H1 (cell line): ENCODE measurements around the gene SFRP2.

Experiments
- ASH2L ChIP-seq: fragments of 200-600, 300-600 bp; sonication (generic); IDR thresholded peaks from one replicate; pipeline ENCODE4 v1.7.1; 2017; ENCODE audit warnings: low read length
- ATF2 ChIP-seq: IDR thresholded peaks from 2 replicates; pipeline ENCODE4 v1.6.1; 2012; ENCODE audit warnings: low read length, inconsistent platforms
- ATF3 ChIP-seq: IDR thresholded peaks from 2 replicates; pipeline ENCODE4 v1.6.1; 2011; ENCODE audit warnings: low read depth, mild to moderate bottlenecking, low read length; ENCODE audit not compliant: insufficient read depth
- CTCF ChIP-seq, 3 experiments: IDR thresholded peaks; 1 replicate in 2 of 3; 2 replicates in 1 of 3; pipeline versions ENCODE4 v1.5.1 to v1.6.1; 2011; ENCODE audit warnings: low read length in 3 of 3, mild to moderate bottlenecking in 3 of 3, inconsistent platforms in 2 of 3, low read depth in 1 of 3, moderate library complexity in 1 of 3; ENCODE audit not compliant: insufficient read depth in 1 of 3; ENCODE audit errors: control extremely low read depth in 1 of 3
- EP300 ChIP-seq, 2 experiments: IDR thresholded peaks; 1 replicate in 1 of 2; 2 replicates in 1 of 2; pipeline ENCODE4 v1.6.1; 2011 to 2012; ENCODE audit warnings: low read depth in 2 of 2, low read length in 2 of 2, mild to moderate bottlenecking in 2 of 2, borderline replicate concordance in 1 of 2, inconsistent platforms in 1 of 2, moderate library complexity in 1 of 2
- GABPA ChIP-seq: IDR thresholded peaks from 2 replicates; pipeline ENCODE4 v1.6.1; 2011; ENCODE audit warnings: mild to moderate bottlenecking, low read length, moderate library complexity, borderline replicate concordance; ENCODE audit not compliant: insufficient read depth
- HDAC6 ChIP-seq: IDR thresholded peaks from one replicate; pipeline ENCODE4 v1.7.1; 2012; ENCODE audit warnings: low read depth, mild to moderate bottlenecking, inconsistent platforms, low read length, moderate library complexity
- KDM5A ChIP-seq: fragments of 200-600 bp; IDR thresholded peaks from 2 replicates; pipeline ENCODE4 v1.7.1; 2012; ENCODE audit warnings: mild to moderate bottlenecking, low read length, inconsistent platforms, mixed read lengths
- POLR2A ChIP-seq, 2 experiments: IDR thresholded peaks; 1 replicate in 1 of 2; 2 replicates in 1 of 2; pipeline ENCODE4 v1.6.1; 2011; ENCODE audit warnings: low read depth in 2 of 2, low read length in 2 of 2, mild to moderate bottlenecking in 2 of 2; ENCODE audit errors: control extremely low read depth in 1 of 2
- RFX5 ChIP-seq: IDR thresholded peaks from 2 replicates; pipeline ENCODE4 v1.6.1; 2011; ENCODE audit warnings: low read depth, low read length, improper control_type of control experiment, borderline replicate concordance
- SAP30 ChIP-seq: fragments of 300-600 bp; sonication (generic); IDR thresholded peaks from 2 replicates; pipeline ENCODE4 v1.7.1; 2012; ENCODE audit warnings: low read length, moderate library complexity, mild to moderate bottlenecking, inconsistent platforms; ENCODE audit not compliant: insufficient read depth, insufficient replicate concordance
- SP1 ChIP-seq: IDR thresholded peaks from 2 replicates; pipeline ENCODE4 v1.6.1; 2011; ENCODE audit warnings: low read depth, low read length
- YY1 ChIP-seq: IDR thresholded peaks from 2 replicates; pipeline ENCODE4 v1.6.1; 2011; ENCODE audit warnings: low read depth, mild to moderate bottlenecking, low read length

- TF ChIP-seq ATF3 (no peak), EP300 (IDR thresholded peaks at IDR 0.05; ENCODE audit: borderline replicate concordance in 1 of 2, low read depth in 2 of 2, low read length in 2 of 2) (no peak), POLR2A (IDR thresholded peaks at IDR 0.05; ENCODE audit: control extremely low read depth in 1 of 2, low read depth in 2 of 2, low read length in 2 of 2) (no peak), CTCF (IDR thresholded peaks at IDR 0.05; ENCODE audit: control extremely low read depth in 1 of 3, insufficient read depth in 1 of 3, low read depth in 1 of 3, low read length in 3 of 3) (no peak), SP1 (no peak), GABPA (no peak), HDAC6 (no peak), RFX5 (no peak), ATF2 (no peak), ASH2L (no peak), KDM5A (no peak), YY1 (no peak), SAP30 (no peak)
Measured at GRCh38 chr4:153771046-153771445, 17.8 kb downstream of the SFRP2 start.
